ENCODE data around the gene XIAP.

DNA sequence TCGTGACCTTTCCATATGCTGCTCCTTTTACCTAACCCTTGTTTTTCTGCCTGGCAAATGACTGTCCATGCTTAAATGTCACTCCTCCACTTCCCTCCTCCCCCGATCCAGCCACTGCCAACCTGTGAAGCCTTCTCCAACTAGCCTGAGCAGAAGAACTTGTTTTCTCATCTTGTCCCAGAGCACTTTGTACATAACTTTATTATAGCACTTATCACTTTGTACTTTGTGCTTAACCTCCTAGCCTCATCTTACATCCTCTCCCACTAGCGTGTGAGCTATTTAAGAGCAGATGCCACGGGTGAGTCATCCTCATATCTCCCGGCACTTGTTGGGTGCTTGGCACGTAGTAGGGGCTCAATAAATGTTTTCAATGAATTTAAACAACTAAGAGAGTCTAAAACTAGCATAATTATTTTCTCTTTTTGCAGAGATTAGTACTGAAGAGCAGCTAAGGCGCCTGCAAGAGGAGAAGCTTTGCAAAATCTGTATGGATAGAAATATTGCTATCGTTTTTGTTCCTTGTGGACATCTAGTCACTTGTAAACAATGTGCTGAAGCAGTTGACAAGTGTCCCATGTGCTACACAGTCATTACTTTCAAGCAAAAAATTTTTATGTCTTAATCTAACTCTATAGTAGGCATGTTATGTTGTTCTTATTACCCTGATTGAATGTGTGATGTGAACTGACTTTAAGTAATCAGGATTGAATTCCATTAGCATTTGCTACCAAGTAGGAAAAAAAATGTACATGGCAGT lies 46.9 kb downstream of the XIAP start:
- TF ChIP-seq, protein P1, sequence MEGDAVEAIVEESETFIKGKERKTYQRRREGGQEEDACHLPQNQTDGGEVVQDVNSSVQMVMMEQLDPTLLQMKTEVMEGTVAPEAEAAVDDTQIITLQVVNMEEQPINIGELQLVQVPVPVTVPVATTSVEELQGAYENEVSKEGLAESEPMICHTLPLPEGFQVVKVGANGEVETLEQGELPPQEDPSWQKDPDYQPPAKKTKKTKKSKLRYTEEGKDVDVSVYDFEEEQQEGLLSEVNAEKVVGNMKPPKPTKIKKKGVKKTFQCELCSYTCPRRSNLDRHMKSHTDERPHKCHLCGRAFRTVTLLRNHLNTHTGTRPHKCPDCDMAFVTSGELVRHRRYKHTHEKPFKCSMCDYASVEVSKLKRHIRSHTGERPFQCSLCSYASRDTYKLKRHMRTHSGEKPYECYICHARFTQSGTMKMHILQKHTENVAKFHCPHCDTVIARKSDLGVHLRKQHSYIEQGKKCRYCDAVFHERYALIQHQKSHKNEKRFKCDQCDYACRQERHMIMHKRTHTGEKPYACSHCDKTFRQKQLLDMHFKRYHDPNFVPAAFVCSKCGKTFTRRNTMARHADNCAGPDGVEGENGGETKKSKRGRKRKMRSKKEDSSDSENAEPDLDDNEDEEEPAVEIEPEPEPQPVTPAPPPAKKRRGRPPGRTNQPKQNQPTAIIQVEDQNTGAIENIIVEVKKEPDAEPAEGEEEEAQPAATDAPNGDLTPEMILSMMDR (conservative IDR thresholded peaks at IDR 0.05; ENCODE audit: low read depth in 2 of 2), result no peak
- TF ChIP-seq EZH2phosphoT487 (IDR thresholded peaks at IDR 0.05; ENCODE audit: unreplicated experiment), result no peak
- TF ChIP-seq POLR2AphosphoS5 (IDR thresholded peaks at IDR 0.05; ENCODE audit: low read depth), result no peak
- TF ChIP-seq ZNF462 (CRISPR knock-in tag; IDR thresholded peaks at IDR 0.05), result no peak
- TF ChIP-seq, protein P2, sequence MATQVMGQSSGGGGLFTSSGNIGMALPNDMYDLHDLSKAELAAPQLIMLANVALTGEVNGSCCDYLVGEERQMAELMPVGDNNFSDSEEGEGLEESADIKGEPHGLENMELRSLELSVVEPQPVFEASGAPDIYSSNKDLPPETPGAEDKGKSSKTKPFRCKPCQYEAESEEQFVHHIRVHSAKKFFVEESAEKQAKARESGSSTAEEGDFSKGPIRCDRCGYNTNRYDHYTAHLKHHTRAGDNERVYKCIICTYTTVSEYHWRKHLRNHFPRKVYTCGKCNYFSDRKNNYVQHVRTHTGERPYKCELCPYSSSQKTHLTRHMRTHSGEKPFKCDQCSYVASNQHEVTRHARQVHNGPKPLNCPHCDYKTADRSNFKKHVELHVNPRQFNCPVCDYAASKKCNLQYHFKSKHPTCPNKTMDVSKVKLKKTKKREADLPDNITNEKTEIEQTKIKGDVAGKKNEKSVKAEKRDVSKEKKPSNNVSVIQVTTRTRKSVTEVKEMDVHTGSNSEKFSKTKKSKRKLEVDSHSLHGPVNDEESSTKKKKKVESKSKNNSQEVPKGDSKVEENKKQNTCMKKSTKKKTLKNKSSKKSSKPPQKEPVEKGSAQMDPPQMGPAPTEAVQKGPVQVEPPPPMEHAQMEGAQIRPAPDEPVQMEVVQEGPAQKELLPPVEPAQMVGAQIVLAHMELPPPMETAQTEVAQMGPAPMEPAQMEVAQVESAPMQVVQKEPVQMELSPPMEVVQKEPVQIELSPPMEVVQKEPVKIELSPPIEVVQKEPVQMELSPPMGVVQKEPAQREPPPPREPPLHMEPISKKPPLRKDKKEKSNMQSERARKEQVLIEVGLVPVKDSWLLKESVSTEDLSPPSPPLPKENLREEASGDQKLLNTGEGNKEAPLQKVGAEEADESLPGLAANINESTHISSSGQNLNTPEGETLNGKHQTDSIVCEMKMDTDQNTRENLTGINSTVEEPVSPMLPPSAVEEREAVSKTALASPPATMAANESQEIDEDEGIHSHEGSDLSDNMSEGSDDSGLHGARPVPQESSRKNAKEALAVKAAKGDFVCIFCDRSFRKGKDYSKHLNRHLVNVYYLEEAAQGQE (IDR thresholded peaks at IDR 0.05; ENCODE audit: unreplicated experiment), result no peak
- no peak for TF ChIP-seq EZH2 (IDR thresholded peaks at IDR 0.05; ENCODE audit: low read depth, unreplicated experiment)
- TF ChIP-seq JUNB (IDR thresholded peaks at IDR 0.05; ENCODE audit: unreplicated experiment), result no peak
- TF ChIP-seq ETS1 (IDR thresholded peaks at IDR 0.05), result no peak
- TF ChIP-seq CREB1 (CRISPR knock-in tag; IDR thresholded peaks at IDR 0.05; ENCODE audit: low read depth), result no peak
